DMS79 (cell line): Measurements from ENCODE around the gene MAP2K3.

Source experiments
- DNase-seq: peaks from one replicate; lab custom pipeline; 2025; lab: John Stamatoyannopoulos, UW

MAP2K3 gene

DNA sequence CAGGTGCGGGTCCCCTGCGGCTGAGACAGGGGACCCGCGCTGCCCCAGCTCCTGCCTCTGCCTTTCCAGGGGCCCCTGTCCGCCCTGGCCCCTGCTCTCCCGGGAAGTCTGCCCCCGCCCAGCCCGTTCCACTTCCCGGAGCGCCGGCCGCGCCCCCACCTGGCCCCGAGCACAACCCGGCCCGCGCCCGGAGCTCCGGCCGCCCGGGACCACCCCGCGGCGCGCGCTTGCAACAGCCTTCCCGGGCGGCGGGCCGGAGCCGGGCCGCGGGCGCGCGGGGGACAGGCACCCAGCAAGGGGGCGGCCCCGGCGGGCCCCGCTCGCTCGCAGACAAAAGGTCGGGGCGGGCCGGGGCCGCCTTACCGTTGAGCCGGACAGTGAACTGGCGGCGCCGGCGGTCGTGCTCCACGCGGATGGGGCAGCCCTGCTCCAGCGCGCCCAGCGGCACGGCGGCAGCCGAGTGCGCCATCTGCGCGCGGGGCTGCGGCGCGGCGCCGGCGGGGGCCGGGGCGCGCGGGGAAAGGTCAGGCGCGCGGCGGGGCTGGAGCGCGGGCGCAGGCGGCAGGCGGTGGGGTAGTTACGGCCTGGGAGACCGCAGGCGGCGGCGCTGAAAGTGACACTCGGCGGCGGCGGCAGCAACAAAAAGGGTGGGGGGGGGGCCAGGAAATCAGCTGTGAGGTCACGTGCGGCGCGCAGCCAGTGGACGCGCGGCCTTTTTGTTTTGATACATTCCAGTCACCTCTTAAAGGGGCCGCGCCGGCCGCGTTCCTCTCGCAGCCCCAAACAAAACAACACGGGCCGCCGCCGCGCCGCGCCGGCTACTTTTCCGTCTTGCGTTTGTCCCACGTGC, 31.5 kb upstream of the MAP2K3 start, which contains the start of gene NATD1:
TSS of gene NATD1 (minus strand) at position 615 of the 850 bp plus-strand sequence. CDS start at position 469, 146 bp downstream.
- DNase-seq: no peak

GRCh38 chr17:21253646-21254441, 30.7 kb upstream of the MAP2K3 start:
- no peak for DNase-seq

DNA sequence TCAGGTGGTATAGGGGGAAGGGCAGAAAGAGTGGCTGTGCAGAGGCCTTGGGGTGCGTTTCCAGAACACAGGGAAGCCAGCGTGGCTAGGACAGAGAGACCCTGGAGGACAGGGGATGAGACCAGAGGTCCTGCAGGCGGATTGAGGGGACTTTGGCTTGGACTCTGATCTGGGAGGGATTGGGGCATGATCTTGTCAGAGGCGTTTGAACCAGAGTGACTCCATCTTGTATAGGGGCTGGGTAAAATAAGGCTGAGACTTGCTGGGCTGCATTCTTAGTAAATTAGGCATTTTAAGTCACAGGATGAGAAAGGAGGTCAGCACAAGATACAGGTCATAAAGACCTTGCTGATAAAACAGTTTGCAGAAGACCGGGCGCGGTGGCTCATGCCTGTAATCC, 25.9 kb upstream of the MAP2K3 start:
- DNase-seq: no peak

GRCh38 chr17:21262259-21262993, 22.1 kb upstream of the MAP2K3 start:
- DNase-seq: no peak

GRCh38 chr17:21263376-21263775, 21.1 kb upstream of the MAP2K3 start:
- DNase-seq: no peak

DNA sequence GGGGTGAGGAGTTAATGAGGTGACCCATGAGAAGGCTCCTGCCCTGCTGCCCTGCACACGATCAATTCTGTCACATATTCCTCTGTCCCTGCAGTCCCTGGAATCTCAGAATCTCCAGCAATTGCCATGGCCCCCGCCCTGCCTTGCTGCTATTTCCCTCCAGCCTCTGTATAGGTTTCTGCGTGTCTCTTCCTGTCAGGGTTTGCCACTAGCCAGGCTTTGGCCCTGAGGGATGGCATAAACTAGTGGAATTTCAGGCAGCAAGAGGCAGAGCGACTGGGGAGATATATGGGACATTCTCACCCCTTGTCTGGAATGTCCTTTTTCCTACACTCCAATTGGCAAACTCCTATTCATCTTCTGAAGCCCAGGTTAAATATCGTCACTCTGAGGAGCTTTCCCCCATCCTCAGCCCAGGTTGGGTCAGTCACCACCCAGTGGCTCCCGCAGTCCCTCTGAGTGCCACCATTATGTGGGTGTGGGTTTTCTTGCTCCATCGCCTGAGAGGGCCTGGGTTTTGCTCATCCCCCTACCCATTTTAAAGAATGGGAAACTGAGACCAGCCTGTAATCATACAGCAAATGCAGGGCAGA, 15.8 kb upstream of the MAP2K3 start:
- DNase-seq: no peak

- DNase-seq: no peak
These were observed 15.1 kb upstream of the MAP2K3 start for GRCh38 chr17:21269394-21269793.

DNA sequence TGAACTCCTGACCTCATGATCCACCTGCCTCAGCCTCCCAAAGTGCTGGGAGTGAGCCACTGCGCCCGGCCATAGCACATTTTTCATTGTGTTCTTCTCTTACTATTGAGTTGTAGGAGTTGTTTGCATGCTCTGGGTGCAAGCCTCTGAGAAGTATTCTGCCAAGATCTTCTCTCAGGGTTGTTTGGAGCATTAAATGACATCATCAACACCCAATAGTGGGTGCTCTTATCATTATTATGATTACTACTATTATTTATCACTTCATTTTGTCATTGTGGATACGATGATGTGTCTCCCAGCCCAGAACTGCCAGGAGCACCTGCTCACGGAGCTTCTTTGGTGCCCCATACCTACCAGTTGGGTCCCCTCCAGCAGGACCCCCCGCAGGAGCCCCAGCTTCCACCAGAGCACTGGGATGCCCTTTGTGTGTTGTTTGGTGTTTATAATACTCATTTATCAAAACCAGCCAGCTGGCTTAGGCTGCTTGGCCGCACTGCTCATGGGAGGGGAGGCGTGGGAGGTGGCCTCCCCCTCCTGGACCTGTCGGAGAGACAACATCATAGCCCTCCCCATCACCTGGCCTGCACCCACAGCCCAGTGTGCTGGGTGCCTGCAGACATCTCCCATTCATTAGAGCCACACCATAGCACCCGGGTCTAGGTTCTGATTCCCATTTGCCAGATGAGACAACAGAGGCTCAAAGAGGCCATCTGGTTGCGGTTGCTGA, 12.9 kb upstream of the MAP2K3 start:
- DNase-seq: no peak

- no peak for DNase-seq
These were observed 12.3 kb upstream of the MAP2K3 start for GRCh38 chr17:21272250-21272649.

DNA sequence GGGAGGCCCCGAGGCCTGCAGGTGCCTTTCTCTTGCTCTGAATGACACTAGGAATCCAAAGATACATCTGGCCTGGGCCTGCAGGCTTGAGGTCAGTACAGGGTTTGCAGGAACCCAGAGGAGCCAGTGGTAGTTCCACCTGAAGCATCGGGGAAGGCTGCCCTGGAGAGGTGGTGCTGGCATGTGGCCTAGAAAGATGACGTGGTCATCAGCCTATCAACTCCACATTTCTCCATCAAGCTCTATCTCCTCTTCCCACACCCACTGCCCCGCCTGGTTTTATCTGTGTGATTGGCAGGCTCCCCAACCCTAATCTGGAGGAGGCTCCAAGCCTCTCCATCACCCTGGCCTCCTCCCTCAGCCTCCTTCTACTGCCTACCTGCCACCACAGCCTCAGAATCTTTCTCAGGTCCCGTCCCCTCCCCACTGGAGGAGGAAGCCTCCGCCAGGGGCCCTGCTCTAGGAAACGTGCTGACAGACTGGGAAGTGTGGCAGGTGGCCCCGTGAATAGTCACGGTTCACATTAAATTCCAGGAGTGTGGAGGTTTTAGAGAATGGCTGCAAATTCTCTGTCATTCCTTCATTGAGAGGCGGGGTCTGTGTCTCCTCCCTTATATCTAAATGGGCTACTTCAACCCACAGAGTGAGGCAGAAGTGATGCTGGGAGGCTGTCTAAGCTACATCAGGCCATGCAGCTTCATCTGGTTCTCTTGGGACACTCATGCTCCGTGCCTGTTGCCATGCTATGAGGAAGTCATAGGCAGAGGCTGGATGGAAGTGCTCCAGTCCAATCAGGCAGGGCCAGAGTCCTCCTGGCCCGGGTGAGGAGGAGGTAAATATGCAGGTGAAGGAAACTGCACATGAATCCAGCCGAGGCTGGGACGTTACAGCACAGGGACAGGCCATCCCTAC, 11.4 kb upstream of the MAP2K3 start:
- DNase-seq: no peak

- peak; percentile 46 for DNase-seq
These were observed 9.4 kb upstream of the MAP2K3 start for GRCh38 chr17:21275047-21275578.

- DNase-seq: no peak
These were observed 8.8 kb upstream of the MAP2K3 start for GRCh38 chr17:21275579-21276263.

- no peak for DNase-seq
These were observed 8.3 kb upstream of the MAP2K3 start for GRCh38 chr17:21276264-21276588.

DNA sequence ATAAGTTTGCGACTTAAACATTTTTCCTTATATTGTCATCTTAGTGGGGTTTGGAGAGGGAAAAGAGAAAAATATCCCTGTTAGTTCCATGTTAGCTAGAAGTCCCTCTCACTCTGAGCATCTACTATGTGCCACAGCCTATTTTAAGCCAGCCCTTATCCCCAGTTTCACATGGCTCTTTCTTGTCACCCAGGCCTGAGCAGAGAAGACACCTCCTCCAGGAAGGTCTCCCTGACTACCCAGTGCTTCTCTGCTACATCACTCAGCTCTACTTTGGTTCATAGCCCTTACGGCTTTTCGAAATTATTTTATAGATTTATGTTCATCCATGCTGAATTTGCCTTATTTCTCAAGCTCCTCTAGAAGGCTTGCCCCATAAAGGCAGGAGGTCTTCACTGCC, 7.2 kb upstream of the MAP2K3 start:
- DNase-seq: no peak

- DNase-seq: no peak
These were observed 5.9 kb upstream of the MAP2K3 start for GRCh38 chr17:21278450-21279197.

DNA sequence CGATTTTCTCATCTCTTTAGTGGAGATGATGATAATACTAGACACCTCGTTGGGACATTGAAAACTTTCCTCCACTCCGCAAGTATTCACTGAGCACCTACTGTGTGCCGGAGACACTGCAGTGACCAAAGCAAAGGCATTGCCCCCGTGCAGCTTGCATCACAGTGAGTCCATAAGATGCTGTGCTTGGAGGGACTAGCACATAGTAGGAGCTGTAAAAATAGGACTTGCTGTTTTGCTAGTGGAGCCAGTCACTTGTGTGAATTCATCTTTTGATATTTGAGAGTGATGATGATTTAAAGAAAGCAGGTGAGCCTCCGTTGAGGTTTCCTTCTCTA, 5.3 kb upstream of the MAP2K3 start:
- DNase-seq: no peak

DNA sequence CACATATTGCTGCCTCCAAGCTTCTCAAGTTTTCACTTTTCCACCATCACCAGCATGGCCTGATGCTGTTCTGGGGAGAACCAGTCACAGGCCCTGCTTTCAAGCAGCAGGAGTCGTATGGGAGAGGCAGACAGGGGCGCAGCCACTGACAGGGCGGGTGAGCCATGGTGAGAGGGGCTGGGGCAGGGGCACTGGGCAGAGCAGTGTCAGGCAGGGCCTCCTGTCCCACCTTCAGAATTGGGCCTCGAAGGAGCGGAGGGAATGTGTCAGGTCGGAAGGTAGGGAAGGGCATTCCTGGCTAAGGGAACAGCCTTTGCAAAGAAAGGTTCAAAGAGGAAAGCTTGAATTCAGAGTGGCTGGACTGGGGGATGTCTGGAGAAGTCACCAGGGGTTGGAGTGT, 4.9 kb upstream of the MAP2K3 start:
- no peak for DNase-seq

GRCh38 chr17:21280081-21280518, 4.4 kb upstream of the MAP2K3 start:
- no peak for DNase-seq

DNA sequence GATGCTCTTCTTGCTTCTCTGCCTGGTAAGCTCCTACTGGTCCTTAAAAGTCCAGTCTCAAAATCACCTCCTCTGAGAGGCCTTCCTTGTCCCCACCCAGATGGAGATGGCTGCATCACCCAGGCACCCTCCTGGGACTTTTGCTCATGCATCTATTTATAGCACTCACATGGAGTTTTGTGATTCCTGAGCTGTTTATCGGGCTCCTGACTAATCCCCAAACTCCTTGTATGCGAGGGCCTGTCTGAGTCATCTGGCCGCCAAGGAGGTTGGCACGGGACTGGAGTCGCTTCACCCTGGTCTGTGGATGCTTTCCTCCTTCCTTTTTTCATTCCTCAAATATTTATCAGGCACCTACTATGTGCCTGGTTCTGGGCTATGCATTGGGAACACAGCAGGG, 2.3 kb upstream of the MAP2K3 start:
- DNase-seq: no peak
